Endothelial cell (in vitro differentiated cells): ENCODE measurements around the gene SRSF1. TPM values are rescaled to one million over a fixed set of nuclear protein-coding genes. Genes with fewer than 3 reads are reported as not detected.
"Not testable (repeated sequence)": the region's sequence is repeated elsewhere in the genome, so short reads cannot be mapped to it uniquely, and the experiment has no call there.

Source experiments
- DNase-seq: peaks from one replicate; pipeline ENCODE4 v3.0.0; 2021; ENCODE audit warnings: low spot score
- H3K27ac Mint-ChIP-seq: one replicate; pipeline ENCODE4 v1.8.0; 2021; ENCODE audit warnings: mixed read lengths, inconsistent platforms; ENCODE audit not compliant: unreplicated experiment
- H3K27me3 Mint-ChIP-seq: one replicate; pipeline ENCODE4 v1.8.0; 2021; ENCODE audit warnings: mild to moderate bottlenecking, moderate library complexity, mixed read lengths, inconsistent platforms; ENCODE audit not compliant: unreplicated experiment
- H3K36me3 Mint-ChIP-seq: one replicate; pipeline ENCODE4 v1.8.0; 2021; ENCODE audit warnings: mild to moderate bottlenecking, low read depth, mixed read lengths, inconsistent platforms; ENCODE audit not compliant: unreplicated experiment
- H3K4me1 Mint-ChIP-seq: one replicate; pipeline ENCODE4 v1.8.0; 2021; ENCODE audit warnings: mild to moderate bottlenecking, mixed read lengths, inconsistent platforms; ENCODE audit not compliant: unreplicated experiment
- H3K4me3 Mint-ChIP-seq: one replicate; pipeline ENCODE4 v1.8.0; 2021; ENCODE audit warnings: mild to moderate bottlenecking, mixed read lengths, inconsistent platforms; ENCODE audit not compliant: unreplicated experiment
- H3K9me3 Mint-ChIP-seq: one replicate; pipeline ENCODE4 v1.8.0; 2021; ENCODE audit warnings: mixed read lengths, inconsistent platforms; ENCODE audit not compliant: unreplicated experiment
- CTCF ChIP-seq: fragments of 200-600 bp; sonication (generic); IDR thresholded peaks from one replicate; pipeline ENCODE4 v1.5.0; 2021; ENCODE audit warnings: antibody characterized with exemption; ENCODE audit not compliant: unreplicated experiment
- total RNA-seq: library from RNA; stranded (reverse); fragmentation: NEBNext Ultra II Directional; extraction: Animal tissue kit (Norgen Biotek cat#: 25700); gene quantifications from one replicate; pipeline ENCODE4 v1.2.1, GENCODE V29; 2021; ENCODE audit not compliant: unreplicated experiment

Gene SRSF1
- total RNA-seq, 1 donor from 2014 or later: 201 TPM

DNA sequence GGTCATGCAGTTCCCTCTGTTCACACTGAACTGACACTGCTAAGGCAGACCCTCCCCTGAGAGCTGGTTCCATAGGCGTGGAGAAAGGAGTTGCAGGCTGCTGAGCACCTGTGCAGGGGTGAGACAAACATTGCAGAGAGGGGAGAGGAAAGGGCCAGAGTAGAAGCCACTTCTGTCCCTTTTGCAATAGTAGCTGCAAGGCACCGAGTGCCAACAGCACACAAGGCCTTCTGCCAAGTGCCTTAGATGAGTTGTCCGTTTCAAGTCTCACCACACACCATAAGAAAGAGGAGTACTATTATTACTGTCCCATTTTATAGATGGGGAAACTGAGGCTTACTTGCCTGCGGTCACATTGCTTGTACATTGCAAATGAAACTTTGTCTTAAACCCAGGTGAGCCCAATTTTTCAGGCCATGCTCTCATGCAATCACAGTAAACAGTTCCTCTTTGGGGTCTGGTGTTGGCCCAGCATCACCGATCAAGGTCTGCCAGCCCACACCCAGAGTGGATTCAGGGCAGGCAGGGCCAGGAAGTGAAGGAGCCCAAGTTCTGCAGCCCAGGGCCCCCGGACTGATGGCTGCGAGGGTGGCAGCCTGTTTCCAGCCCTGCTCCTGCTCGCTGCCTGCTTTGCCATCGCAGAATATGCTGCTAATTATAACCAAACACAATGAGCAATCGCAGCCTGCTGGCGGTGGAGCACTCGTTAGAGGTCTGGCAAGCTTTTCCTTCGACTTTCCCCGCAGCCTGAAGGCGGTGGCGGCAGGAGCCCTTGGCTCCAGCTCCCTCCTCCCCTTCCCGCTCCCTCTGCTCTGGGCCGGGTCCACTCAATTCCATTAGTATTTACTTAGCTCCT lies 39.4 kb upstream of the SRSF1 start:
- Mint-ChIP-seq H3K4me3 (no peak overlapping the region), H3K9me3 (no peaks in the 10 kb centered on the region), H3K4me1 (peaks cover 2% of the 10 kb centered on the region), H3K36me3 (no peaks in the 10 kb centered on the region), H3K27ac (no peak overlapping the region), H3K27me3 (peaks cover 2% of the 10 kb centered on the region)
- no peak for DNase-seq
- no peak for TF ChIP-seq CTCF

DNA sequence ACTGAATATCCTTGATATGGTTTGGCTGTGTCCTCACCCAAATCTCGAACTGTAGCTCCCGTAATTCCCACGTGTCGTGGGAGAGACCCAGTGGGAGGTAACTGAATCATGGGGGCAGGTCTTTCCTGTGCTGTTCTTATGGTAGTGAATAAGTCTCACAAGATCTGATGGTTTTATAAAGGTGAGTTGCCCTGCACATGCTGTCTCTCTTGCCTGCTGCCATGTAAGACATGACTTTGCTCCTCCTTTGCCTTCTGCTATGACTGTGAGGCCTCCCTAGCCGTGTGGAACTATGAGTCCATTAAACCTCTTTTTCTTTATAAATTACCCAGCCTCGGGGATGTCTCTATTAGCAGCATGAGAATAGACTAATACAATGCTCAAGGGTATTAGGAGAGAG lies 37.2 kb upstream of the SRSF1 start:
- not testable (repeated sequence) for H3K9me3 Mint-ChIP-seq, H3K27me3 Mint-ChIP-seq, H3K36me3 Mint-ChIP-seq, DNase-seq, H3K27ac Mint-ChIP-seq, H3K4me3 Mint-ChIP-seq, H3K4me1 Mint-ChIP-seq

DNA sequence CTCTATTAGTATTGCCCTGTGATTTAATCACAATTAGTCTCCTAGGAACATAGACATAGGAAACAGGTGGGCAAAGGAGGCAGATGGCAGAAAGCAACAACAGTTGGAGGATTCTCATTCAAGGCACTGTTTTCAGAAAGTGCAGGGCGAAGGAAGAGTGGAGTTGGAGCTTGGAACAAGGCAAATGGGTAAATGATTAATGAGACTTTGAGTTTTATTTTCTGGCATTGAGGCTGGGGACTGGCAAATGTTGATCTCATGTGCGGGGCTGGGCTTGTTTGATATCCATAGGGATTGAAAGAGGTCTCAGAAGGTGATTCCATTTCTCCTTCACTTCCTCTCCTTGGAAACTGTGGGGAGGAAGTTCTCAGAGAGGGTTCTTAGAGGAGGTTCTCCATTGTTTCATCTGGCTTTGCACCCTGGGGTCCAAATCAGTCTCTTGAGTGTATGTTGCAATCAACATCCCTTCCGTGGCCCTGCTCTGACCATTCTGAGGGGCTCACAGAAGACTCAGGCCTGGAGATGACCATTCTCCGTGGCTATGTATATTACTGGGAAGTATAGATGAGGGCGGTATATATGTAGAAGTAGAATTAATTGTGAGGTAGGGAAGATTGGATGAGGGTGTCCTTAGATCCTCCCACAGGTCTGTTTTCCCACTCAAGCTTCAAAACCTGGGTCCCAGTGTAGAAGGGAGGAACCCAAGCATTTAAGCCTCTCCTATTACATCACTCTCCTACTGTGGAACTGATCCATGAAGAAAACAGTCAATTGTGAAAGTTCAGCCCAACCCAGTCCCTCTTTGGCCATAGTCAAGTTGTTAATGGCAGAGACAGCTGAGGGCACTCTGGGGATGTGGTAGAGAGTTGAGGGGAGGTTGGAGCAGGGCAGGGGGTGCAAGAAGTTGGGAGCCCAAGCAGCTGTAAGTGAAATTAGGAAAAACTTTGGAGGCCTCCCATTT lies 36.5 kb upstream of the SRSF1 start:
- Mint-ChIP-seq H3K36me3 (no peaks in the 10 kb centered on the region), H3K27me3 (peaks cover 1% of the 10 kb centered on the region), H3K4me3 (no peak overlapping the region), H3K27ac (no peak overlapping the region), H3K9me3 (no peaks in the 10 kb centered on the region), H3K4me1 (peaks cover 2% of the 10 kb centered on the region)
- no peak for DNase-seq
- no peak for TF ChIP-seq CTCF

GRCh38 chr17:58041161-58041560 lies 34.1 kb upstream of the SRSF1 start:
- Mint-ChIP-seq H3K4me1 (peaks cover 2% of the 10 kb centered on the region), H3K27ac (no peak overlapping the region), H3K4me3 (no peak overlapping the region), H3K36me3 (no peaks in the 10 kb centered on the region), H3K27me3 (peaks cover 1% of the 10 kb centered on the region), H3K9me3 (no peaks in the 10 kb centered on the region)
- TF ChIP-seq CTCF: no peak
- DNase-seq: no peak

DNA sequence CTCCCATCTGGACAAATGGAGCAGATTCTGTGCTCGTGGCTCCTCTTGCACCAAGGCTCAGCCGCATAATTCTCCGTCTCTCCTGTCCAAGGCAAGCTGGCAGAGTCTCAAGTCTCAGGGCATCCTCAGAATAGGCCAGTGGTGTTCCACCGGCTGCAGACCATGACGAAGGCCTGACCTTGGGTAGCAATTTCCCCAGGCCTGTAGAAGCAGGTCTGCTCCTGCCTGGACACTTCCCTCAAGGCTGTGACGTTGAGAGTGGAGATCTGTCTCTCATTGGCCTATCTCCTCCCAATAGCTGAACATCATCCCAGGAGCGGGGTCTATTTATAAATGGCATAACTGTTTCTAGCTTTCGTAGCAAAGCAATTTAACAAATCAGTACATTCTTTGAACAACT lies 33.3 kb upstream of the SRSF1 start:
- Mint-ChIP-seq H3K27ac (no peak overlapping the region), H3K36me3 (no peaks in the 10 kb centered on the region)
- no peak for TF ChIP-seq CTCF

More for the DNA sequence above, 33.3 kb upstream of the SRSF1 start:
- Mint-ChIP-seq H3K9me3 (no peaks in the 10 kb centered on the region), H3K27me3 (peaks cover 1% of the 10 kb centered on the region), H3K4me3 (no peak overlapping the region), H3K4me1 (no peaks in the 10 kb centered on the region)
- DNase-seq: no peak
